Activated T-helper 1 cell treated with anti-CD3 and anti-CD28 coated beads, Interleukin-12 subunit alpha, Interleukin-12 subunit beta, Interleukin-2, Interleukin-4 antibody, amounts not matched to agents 30 ng/mL and 10 ng/mL and 1 ng/mL, durations not matched to agents 14 hours and 24 hours and 36 hours (primary cell): ENCODE data around the gene RANBP10. TPM values are rescaled to one million over a fixed set of nuclear protein-coding genes. Genes with fewer than 3 reads are reported as not detected.
"Not testable (repeated sequence)": the region's sequence is repeated elsewhere in the genome, so short reads cannot be mapped to it uniquely, and the experiment has no call there.

Source experiments
- DNase-seq: peaks from one replicate; pipeline ENCODE4 v3.0.0; 2021; ENCODE audit warnings: low spot score
- H3K27ac Mint-ChIP-seq: one replicate; pipeline ENCODE4 v1.8.0; 2021; ENCODE audit warnings: mild to moderate bottlenecking, mixed read lengths
- H3K27me3 Mint-ChIP-seq: one replicate; pipeline ENCODE4 v1.8.0; 2022; ENCODE audit warnings: mild to moderate bottlenecking, moderate library complexity, mixed read lengths; ENCODE audit not compliant: insufficient read depth
- H3K36me3 Mint-ChIP-seq: one replicate; pipeline ENCODE4 v1.8.0; 2021; ENCODE audit warnings: low read depth, mixed read lengths
- H3K4me1 Mint-ChIP-seq: one replicate; pipeline ENCODE4 v1.8.0; 2021; ENCODE audit warnings: low read depth, mixed read lengths
- H3K4me3 Mint-ChIP-seq: one replicate; pipeline ENCODE4 v1.8.0; 2021; ENCODE audit warnings: mild to moderate bottlenecking, moderate library complexity, mixed read lengths
- H3K9me3 Mint-ChIP-seq: one replicate; pipeline ENCODE4 v1.8.0; 2021; ENCODE audit warnings: mixed read lengths
- intact Hi-C: fragments of 100-400 bp; cut with micrococcal nuclease; formaldehyde crosslinking; loops from one replicate; pipeline ENCODE4 v1.15.1; 2024
- total RNA-seq: library from RNA; stranded (reverse); gene quantifications from 2 replicates; pipeline ENCODE4 v1.2.3, GENCODE V29; 2022

RANBP10 gene
- total RNA-seq, 1 donor from 2014 or later = 25.7 TPM

- no peak overlapping the region for H3K4me3 Mint-ChIP-seq
- intact Hi-C loops = no loop called here
- H3K36me3 Mint-ChIP-seq = peaks cover 11% of the 10 kb centered on the region
- DNase-seq = no peak
- H3K27ac Mint-ChIP-seq = no peak overlapping the region
- no peaks in the 10 kb centered on the region for H3K9me3 Mint-ChIP-seq
- H3K4me1 Mint-ChIP-seq = peaks cover 12% of the 10 kb centered on the region
- no peaks in the 10 kb centered on the region for H3K27me3 Mint-ChIP-seq
Measured at GRCh38 chr16:67764158-67764667, 42.1 kb downstream of the RANBP10 start.

- H3K4me1 Mint-ChIP-seq = peaks cover 12% of the 10 kb centered on the region
- DNase-seq = no peak
- H3K36me3 Mint-ChIP-seq = peaks cover 11% of the 10 kb centered on the region
- no peaks in the 10 kb centered on the region for H3K27me3 Mint-ChIP-seq
- intact Hi-C loops = no loop called here
- H3K4me3 Mint-ChIP-seq = no peak overlapping the region
- no peak overlapping the region for H3K27ac Mint-ChIP-seq
- no peaks in the 10 kb centered on the region for H3K9me3 Mint-ChIP-seq
Measured at GRCh38 chr16:67763066-67763465, 43.3 kb downstream of the RANBP10 start.

- intact Hi-C loops = no loop called here
- Mint-ChIP-seq H3K4me1 (peaks cover 12% of the 10 kb centered on the region), H3K9me3 (no peaks in the 10 kb centered on the region), H3K27ac (no peak overlapping the region), H3K27me3 (no peaks in the 10 kb centered on the region), H3K36me3 (peaks cover 13% of the 10 kb centered on the region), H3K4me3 (no peak overlapping the region)
- no peak for DNase-seq
Measured at GRCh38 chr16:67762385-67762784, 44.0 kb downstream of the RANBP10 start.

GRCh38 chr16:67761924-67762323 lies 44.4 kb downstream of the RANBP10 start:
- Mint-ChIP-seq H3K36me3 (peaks cover 13% of the 10 kb centered on the region), H3K4me3 (no peak overlapping the region), H3K4me1 (peaks cover 12% of the 10 kb centered on the region), H3K27ac (no peak overlapping the region), H3K27me3 (no peaks in the 10 kb centered on the region), H3K9me3 (no peaks in the 10 kb centered on the region)
- intact Hi-C loops = no loop called here
- DNase-seq = no peak

GRCh38 chr16:67760956-67761230 lies 45.5 kb downstream of the RANBP10 start:
- Mint-ChIP-seq H3K9me3 (no peaks in the 10 kb centered on the region), H3K27me3 (no peaks in the 10 kb centered on the region), H3K4me1 (peaks cover 12% of the 10 kb centered on the region), H3K4me3 (no peak overlapping the region), H3K27ac (peak overlapping the region; percentile 43), H3K36me3 (peaks cover 9% of the 10 kb centered on the region)
- intact Hi-C loops = no loop called here
- DNase-seq = no peak

GRCh38 chr16:67760206-67760955 lies 46.0 kb downstream of the RANBP10 start:
- no peaks in the 10 kb centered on the region for H3K27me3 Mint-ChIP-seq
- no peak for DNase-seq
- no peak overlapping the region for H3K4me3 Mint-ChIP-seq
- H3K9me3 Mint-ChIP-seq = no peaks in the 10 kb centered on the region
- H3K27ac Mint-ChIP-seq = peak overlapping the region; percentile 43
- peaks cover 12% of the 10 kb centered on the region for H3K4me1 Mint-ChIP-seq
- intact Hi-C loops = no loop called here
- peaks cover 9% of the 10 kb centered on the region for H3K36me3 Mint-ChIP-seq

GRCh38 chr16:67758966-67759365 lies 47.4 kb downstream of the RANBP10 start:
- intact Hi-C loops = loop anchor here (5.0 kb wide), 1 partner anchor 33 kb away; no protein-coding TSS in a partner anchor
- no peak overlapping the region for H3K4me3 Mint-ChIP-seq

GRCh38 chr16:67758006-67758405 lies 48.4 kb downstream of the RANBP10 start:
- Mint-ChIP-seq H3K9me3 (no peaks in the 10 kb centered on the region), H3K27me3 (no peaks in the 10 kb centered on the region), H3K4me1 (peaks cover 12% of the 10 kb centered on the region), H3K36me3 (peaks cover 11% of the 10 kb centered on the region), H3K4me3 (no peak overlapping the region), H3K27ac (no peak overlapping the region)
- intact Hi-C loops = loop anchor here (5.0 kb wide), 1 partner anchor 34 kb away; no protein-coding TSS in a partner anchor
- no peak for DNase-seq

More at GRCh38 chr16:67758966-67759365, 47.4 kb downstream of the RANBP10 start:
- no peaks in the 10 kb centered on the region for H3K27me3 Mint-ChIP-seq
- DNase-seq = no peak
- no peaks in the 10 kb centered on the region for H3K9me3 Mint-ChIP-seq
- peaks cover 12% of the 10 kb centered on the region for H3K4me1 Mint-ChIP-seq
- H3K27ac Mint-ChIP-seq = no peak overlapping the region
- peaks cover 9% of the 10 kb centered on the region for H3K36me3 Mint-ChIP-seq

GRCh38 chr16:67752641-67753040 lies 53.7 kb downstream of the RANBP10 start:
- no peak overlapping the region for H3K27ac Mint-ChIP-seq
- no peaks in the 10 kb centered on the region for H3K27me3 Mint-ChIP-seq
- DNase-seq = no peak
- H3K36me3 Mint-ChIP-seq = peaks cover 7% of the 10 kb centered on the region
- H3K9me3 Mint-ChIP-seq = no peaks in the 10 kb centered on the region
- H3K4me3 Mint-ChIP-seq = no peak overlapping the region
- H3K4me1 Mint-ChIP-seq = peaks cover 5% of the 10 kb centered on the region
- intact Hi-C loops = no loop called here

GRCh38 chr16:67751331-67751730 lies 55.0 kb downstream of the RANBP10 start:
- H3K4me3 Mint-ChIP-seq, H3K27me3 Mint-ChIP-seq, H3K36me3 Mint-ChIP-seq, H3K9me3 Mint-ChIP-seq, H3K27ac Mint-ChIP-seq, DNase-seq, H3K4me1 Mint-ChIP-seq, intact Hi-C loops: not testable (repeated sequence)

- Mint-ChIP-seq H3K4me1 (peaks cover 5% of the 10 kb centered on the region), H3K27me3 (no peaks in the 10 kb centered on the region), H3K27ac (no peak overlapping the region), H3K4me3 (no peak overlapping the region), H3K36me3 (peaks cover 7% of the 10 kb centered on the region), H3K9me3 (no peaks in the 10 kb centered on the region)
- intact Hi-C loops = no loop called here
- no peak for DNase-seq
Measured at GRCh38 chr16:67750466-67750865, 55.9 kb downstream of the RANBP10 start.

GRCh38 chr16:67749436-67750078 lies 56.8 kb downstream of the RANBP10 start:
- H3K27ac Mint-ChIP-seq = no peak overlapping the region
- peaks cover 5% of the 10 kb centered on the region for H3K4me1 Mint-ChIP-seq
- no peaks in the 10 kb centered on the region for H3K27me3 Mint-ChIP-seq
- no peak overlapping the region for H3K4me3 Mint-ChIP-seq
- intact Hi-C loops = no loop called here
- no peak for DNase-seq
- peaks cover 7% of the 10 kb centered on the region for H3K36me3 Mint-ChIP-seq
- no peaks in the 10 kb centered on the region for H3K9me3 Mint-ChIP-seq

- Mint-ChIP-seq H3K9me3 (no peaks in the 10 kb centered on the region), H3K27ac (peak overlapping the region; percentile 5)
- intact Hi-C loops = no loop called here
Measured at GRCh38 chr16:67748834-67749233, 57.5 kb downstream of the RANBP10 start.

More at GRCh38 chr16:67748834-67749233, 57.5 kb downstream of the RANBP10 start:
- Mint-ChIP-seq H3K36me3 (peaks cover 7% of the 10 kb centered on the region), H3K4me3 (no peak overlapping the region), H3K4me1 (peaks cover 5% of the 10 kb centered on the region), H3K27me3 (no peaks in the 10 kb centered on the region)
- no peak for DNase-seq
